OCI-LY7 (cell line): ENCODE results near the gene MACO1. TPM values are rescaled to one million over a fixed set of nuclear protein-coding genes. Genes with fewer than 3 reads are reported as not detected.

Experiments used
- BruUV-seq: library from RNA; stranded (reverse); fragments of 400-500 nt; replicated peaks from 2 replicates; lab custom pipeline; 2021; lab: Mats Ljungman, UMichigan
- CTCF ChIA-PET: fragments of 300-600 bp; sonication (Branson Sonifier 250); formaldehyde crosslinking; loops from one replicate; lab custom pipeline; 2022; ENCODE audit warnings: antibody characterized with exemption; ENCODE audit not compliant: unreplicated experiment; lab: Charles Lee
- POLR2A ChIA-PET: fragments of 300-600 bp; sonication (Branson Sonifier 250); formaldehyde crosslinking; loops from one replicate; lab custom pipeline; 2022; ENCODE audit warnings: antibody characterized with exemption; lab: Charles Lee
- DNase-seq: peaks from one replicate; pipeline ENCODE4 v3.0.0-alpha.2; 2015; ENCODE audit warnings: low spot score
- H2AFZ ChIP-seq: fragments of 200-600 bp; sonication (generic), shearing (Covaris generic); 2 replicates; pipeline ENCODE4 v1.6.1; 2014; ENCODE audit warnings: mild to moderate bottlenecking, antibody characterized with exemption, low read length, moderate library complexity
- H3K27ac ChIP-seq: fragments of 200-600 bp; sonication (generic); 2 replicates; pipeline ENCODE4 v1.5.1; 2014; ENCODE audit warnings: mixed run types, low read depth, mild to moderate bottlenecking, moderate library complexity, low read length, inconsistent platforms; ENCODE audit not compliant: poor library complexity, severe bottlenecking
- H3K36me3 ChIP-seq: fragments of 200-600 bp; sonication (generic); 2 replicates; pipeline ENCODE4 v1.6.1; 2014; ENCODE audit warnings: mild to moderate bottlenecking, antibody characterized with exemption, low read length, moderate library complexity, mixed read lengths; ENCODE audit not compliant: insufficient read depth
- H3K4me1 ChIP-seq: fragments of 200-600 bp; sonication (generic); 2 replicates; pipeline ENCODE4 v1.5.1; 2014; ENCODE audit warnings: mild to moderate bottlenecking, low read length; ENCODE audit not compliant: insufficient read depth, poor library complexity, severe bottlenecking
- H3K4me2 ChIP-seq: fragments of 200-600 bp; sonication (generic); 2 replicates; pipeline ENCODE4 v1.6.1; 2014; ENCODE audit warnings: mild to moderate bottlenecking, low read length
- H3K4me3 ChIP-seq: fragments of 200-600 bp; sonication (generic); 2 replicates; pipeline ENCODE4 v1.5.1; 2014; ENCODE audit warnings: mild to moderate bottlenecking, low read depth, low read length; ENCODE audit not compliant: poor library complexity, severe bottlenecking
- H3K79me2 ChIP-seq: fragments of 200-600 bp; sonication (generic); 2 replicates; pipeline ENCODE4 v1.6.1; 2016; ENCODE audit warnings: low read depth, mild to moderate bottlenecking, low read length, moderate library complexity, mixed read lengths; ENCODE audit not compliant: insufficient read depth
- H3K9me2 ChIP-seq: fragments of 200-600 bp; sonication (generic); 2 replicates; pipeline ENCODE4 v1.6.1; 2016; ENCODE audit warnings: mild to moderate bottlenecking, low read length, mixed read lengths; ENCODE audit not compliant: insufficient read depth
- H3K9me3 ChIP-seq: fragments of 200-600 bp; sonication (generic); 2 replicates; pipeline ENCODE4 v1.6.1; 2014; ENCODE audit warnings: mild to moderate bottlenecking, mixed run types, low read length, mixed read lengths
- H4K20me1 ChIP-seq: fragments of 200-600 bp; sonication (generic); 2 replicates; pipeline ENCODE4 v1.6.1; 2014; ENCODE audit warnings: mild to moderate bottlenecking, antibody characterized with exemption, low read length, moderate library complexity, mixed read lengths; ENCODE audit not compliant: insufficient read depth
- CTCF ChIP-seq: fragments of 200-600 bp; sonication (generic); conservative IDR thresholded peaks from 2 replicates; pipeline ENCODE4 v1.5.1; 2014; ENCODE audit warnings: mild to moderate bottlenecking, antibody characterized with exemption, low read length, moderate library complexity, mixed read lengths
- EZH2phosphoT487 ChIP-seq: fragments of 200-600 bp; sonication (generic); IDR thresholded peaks from 2 replicates; pipeline ENCODE4 v1.6.1; 2018; ENCODE audit warnings: low read depth, borderline replicate concordance, mild to moderate bottlenecking, mixed run types, antibody characterized with exemption, low read length, moderate library complexity, mixed read lengths
- intact Hi-C: fragments of 100-400 bp; cut with micrococcal nuclease; formaldehyde crosslinking; loops from one replicate; pipeline ENCODE4 v1.10.0; 2022; ENCODE audit not compliant: unreplicated experiment
- total RNA-seq, 2 experiments: library from RNA; depleted of rRNA in 1 of 2; stranded (reverse); fragments of >200 nt in 1 of 2; shearing (Covaris generic) in 1 of 2; gene quantifications; 2 replicates each; pipeline ENCODE4 v1.2.3, GENCODE V29; 2014 to 2022

MACO1 gene
- total RNA-seq, 2 experiments from 2014 or later, result 11.8 to 18.6 TPM

GRCh38 chr1:25486602-25487001, 55.9 kb downstream of the MACO1 start:
- BruUV-seq, result no TSS peak
- Histone ChIP-seq H2AFZ (no peak overlapping the region), H3K4me3 (no peak overlapping the region), H3K9me3 (no peaks in the 10 kb centered on the region), H3K4me2 (no peak overlapping the region), H3K4me1 (peaks cover 6% of the 10 kb centered on the region), H3K36me3 (peaks cover 47% of the 10 kb centered on the region), H4K20me1 (no peaks in the 10 kb centered on the region), H3K9me2 (no peaks in the 10 kb centered on the region), H3K27ac (no peak overlapping the region), H3K79me2 (no peaks in the 10 kb centered on the region)
- ChIA-PET CTCF (no interaction called here), POLR2A (no interaction called here)
- TF ChIP-seq EZH2phosphoT487, result no peak
- no peak for TF ChIP-seq CTCF
- peak; percentile 15 for DNase-seq
- intact Hi-C loops, result no loop called here

- H3K4me1 ChIP-seq, result peaks cover 6% of the 10 kb centered on the region
- H3K9me3 ChIP-seq, result no peaks in the 10 kb centered on the region
- POLR2A ChIA-PET, result interaction anchor here (1.5 kb wide), 1 partner anchor 9 kb away, joined by 4 read pairs; no protein-coding TSS in a partner anchor
- no peak overlapping the region for H3K4me2 ChIP-seq
- CTCF ChIA-PET, result interaction anchor here (0.6 to 1.1 kb wide), 2 partner anchors 27 to 254 kb away, joined by 3 read pairs; no protein-coding TSS in a partner anchor
- intact Hi-C loops, result no loop called here
- peak; percentile 53 for DNase-seq
- no peak overlapping the region for H2AFZ ChIP-seq
- H3K79me2 ChIP-seq, result no peaks in the 10 kb centered on the region
- H3K36me3 ChIP-seq, result peaks cover 52% of the 10 kb centered on the region
- no TSS peak for BruUV-seq
- no peak overlapping the region for H3K27ac ChIP-seq
- TF ChIP-seq EZH2phosphoT487 (no peak), CTCF (peak; percentile 90)
- no peaks in the 10 kb centered on the region for H3K9me2 ChIP-seq
- H3K4me3 ChIP-seq, result no peak overlapping the region
- H4K20me1 ChIP-seq, result no peaks in the 10 kb centered on the region
Measured at GRCh38 chr1:25487628-25488027, 56.9 kb downstream of the MACO1 start.

DNA sequence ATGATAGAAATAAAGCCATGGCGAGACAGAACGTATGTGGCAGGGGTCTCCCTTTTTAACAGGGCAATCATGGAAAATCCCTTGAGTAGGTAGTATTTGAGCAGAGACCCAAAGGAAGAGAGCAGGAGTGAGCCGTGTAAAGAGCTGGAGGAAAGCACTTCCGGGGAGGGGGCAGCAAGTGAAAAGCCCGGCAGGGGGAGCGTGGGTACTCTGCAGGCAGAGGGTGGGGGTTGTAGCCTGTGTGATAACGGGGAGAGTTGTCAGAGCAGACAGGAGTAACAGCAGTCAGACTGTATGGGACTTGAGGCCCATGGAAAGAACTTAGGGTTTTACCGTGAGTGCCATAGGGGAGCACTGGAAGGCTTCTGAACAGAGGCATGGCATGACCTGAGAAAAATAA, 61.6 kb downstream of the MACO1 start:
- Histone ChIP-seq H3K27ac (no peak overlapping the region), H2AFZ (no peak overlapping the region), H3K9me3 (no peaks in the 10 kb centered on the region), H3K9me2 (no peaks in the 10 kb centered on the region), H3K4me1 (no peaks in the 10 kb centered on the region), H3K36me3 (peaks cover 67% of the 10 kb centered on the region), H3K79me2 (no peaks in the 10 kb centered on the region), H3K4me2 (no peak overlapping the region), H3K4me3 (no peak overlapping the region), H4K20me1 (no peaks in the 10 kb centered on the region)
- CTCF ChIA-PET, result interaction anchor here (0.6 kb wide), 1 partner anchor 13 kb away, joined by 4 read pairs; no protein-coding TSS in a partner anchor
- POLR2A ChIA-PET, result no interaction called here
- intact Hi-C loops, result no loop called here
- BruUV-seq, result no TSS peak
- no peak for TF ChIP-seq EZH2phosphoT487
- TF ChIP-seq CTCF, result no peak
- no peak for DNase-seq
